Stimulated activated CD4-positive, alpha-beta T cell treated with anti-CD3 and anti-CD28 coated beads, Interleukin-4, amount 100 ng/mL, for 24 hours (primary cell): ENCODE results near the gene VIPR2.

Experiments used
- DNase-seq: peaks from one replicate; pipeline ENCODE4 v3.0.0-alpha.2; 2020

The VIPR2 gene

GRCh38 chr7:159118197-159118595, 26.5 kb downstream of the VIPR2 start:
- no peak for DNase-seq

- DNase-seq = no peak
These were observed 27.1 kb downstream of the VIPR2 start for GRCh38 chr7:159117366-159118196.

DNA sequence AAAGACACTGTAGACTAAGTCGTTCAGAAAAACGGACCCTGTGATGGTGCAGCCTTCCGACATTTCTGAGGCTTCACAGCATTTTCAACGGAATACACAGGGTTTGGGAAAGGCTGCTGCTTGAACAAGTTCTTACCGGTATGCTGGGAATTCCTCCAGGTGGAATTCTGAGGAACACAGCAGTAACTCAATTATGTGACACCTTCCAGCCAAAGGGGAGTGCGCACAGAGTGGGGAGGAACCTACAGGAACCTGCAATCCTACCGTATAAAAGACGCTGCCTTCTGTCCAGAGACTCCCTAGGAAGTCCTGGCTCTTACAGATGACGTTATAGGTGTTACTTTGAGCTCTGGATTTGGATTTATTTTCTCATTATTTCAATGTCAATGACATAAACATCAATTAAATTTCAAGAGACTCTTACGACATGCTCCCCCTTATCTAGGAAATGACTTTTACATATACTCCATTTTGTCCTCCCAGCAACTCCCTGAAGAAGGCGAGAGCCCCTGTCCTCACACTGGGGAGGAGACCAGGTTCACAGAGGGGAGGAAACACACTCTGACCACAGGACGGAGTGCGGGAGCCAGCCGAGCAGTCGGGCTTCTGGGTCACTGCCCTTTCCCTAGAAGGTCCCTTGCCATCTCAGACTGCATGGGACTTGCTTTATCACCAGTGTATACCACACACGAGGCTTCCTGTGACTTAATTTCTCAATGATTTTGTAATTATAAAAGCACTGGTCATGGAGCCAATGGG, 27.9 kb downstream of the VIPR2 start:
- no peak for DNase-seq

DNA sequence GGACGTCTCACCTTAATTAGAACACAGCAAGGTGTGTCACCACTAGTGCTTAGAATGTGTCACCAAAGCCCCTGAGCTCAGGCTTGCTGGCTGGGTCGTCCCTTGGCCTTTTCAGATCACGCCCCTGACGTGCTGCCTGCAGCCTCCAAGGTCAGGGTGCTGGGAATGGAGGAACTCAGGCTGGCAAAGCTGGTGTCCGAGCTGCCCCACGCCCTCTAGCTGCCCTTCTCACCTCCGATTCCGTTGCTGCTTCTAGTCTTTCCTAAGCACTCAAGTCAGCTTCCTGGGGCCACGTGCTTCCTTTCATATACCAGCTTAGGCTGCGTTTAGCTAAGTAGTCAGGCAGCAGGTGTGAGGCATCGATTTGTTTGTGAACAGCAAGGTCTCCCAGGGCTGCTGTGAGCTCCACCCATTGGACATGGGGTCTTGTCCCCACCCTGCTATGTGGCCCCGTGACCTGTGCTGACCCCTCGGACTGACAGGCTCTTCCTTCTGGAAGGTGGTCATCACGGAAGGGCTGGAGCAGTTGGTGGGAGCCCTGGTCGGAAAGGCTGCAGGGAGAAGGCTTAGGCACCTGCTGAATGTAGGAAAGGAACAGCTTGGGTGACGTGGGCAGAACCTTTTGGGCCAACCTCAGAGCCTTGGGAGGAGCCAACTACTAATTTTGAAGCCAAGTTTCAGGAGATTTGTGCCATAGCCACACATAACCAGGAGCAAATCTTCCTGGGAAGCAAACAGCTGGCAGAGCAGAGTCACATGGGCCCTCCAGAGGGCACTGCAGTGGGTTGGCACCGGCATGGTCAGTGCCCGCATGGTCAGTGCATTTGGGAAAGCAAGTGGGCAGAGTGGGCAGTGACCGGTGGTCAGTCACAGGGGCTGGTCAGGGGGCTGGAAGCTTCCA, 28.8 kb downstream of the VIPR2 start:
- DNase-seq = no peak

GRCh38 chr7:159114981-159115380, 29.7 kb downstream of the VIPR2 start:
- no peak for DNase-seq

DNA sequence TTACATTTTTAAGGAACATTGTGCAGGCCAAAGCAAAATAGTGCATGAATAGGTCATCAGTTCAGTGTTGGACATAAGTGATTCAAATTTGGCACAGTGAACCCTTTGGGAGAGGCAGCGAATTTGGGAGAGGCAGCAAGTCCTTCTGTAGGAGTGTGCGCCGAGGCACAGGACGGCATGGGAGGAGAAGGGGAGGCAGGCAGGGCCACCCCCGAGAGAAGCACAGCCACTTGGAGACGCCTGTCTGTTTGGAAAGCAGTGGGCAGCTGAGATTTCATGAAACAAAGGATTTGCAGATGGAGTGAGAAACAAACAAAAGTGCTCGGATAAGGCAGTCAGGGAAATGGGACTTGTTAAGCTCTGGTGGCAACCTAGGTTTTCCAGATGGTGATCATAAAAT, 30.6 kb downstream of the VIPR2 start:
- DNase-seq = no peak

DNA sequence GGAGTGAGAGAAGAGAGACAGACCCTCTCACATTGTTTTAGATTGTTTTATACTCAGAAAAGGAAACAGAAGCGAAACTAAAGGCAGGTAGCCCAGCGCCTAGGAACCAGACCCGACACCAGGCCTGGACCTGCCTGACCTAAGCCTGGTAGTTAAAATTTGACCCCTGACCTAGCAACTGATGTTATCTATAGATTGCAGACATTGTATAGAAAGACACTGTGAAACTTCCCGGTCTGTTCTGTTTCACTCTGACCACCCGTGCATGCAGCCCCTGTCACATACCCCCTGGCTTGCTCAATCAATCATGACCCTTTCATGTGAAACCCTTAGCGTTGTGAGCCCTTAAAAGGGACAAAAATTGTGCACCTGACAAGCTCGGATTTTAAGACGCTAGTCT, 31.6 kb downstream of the VIPR2 start:
- no peak for DNase-seq

DNA sequence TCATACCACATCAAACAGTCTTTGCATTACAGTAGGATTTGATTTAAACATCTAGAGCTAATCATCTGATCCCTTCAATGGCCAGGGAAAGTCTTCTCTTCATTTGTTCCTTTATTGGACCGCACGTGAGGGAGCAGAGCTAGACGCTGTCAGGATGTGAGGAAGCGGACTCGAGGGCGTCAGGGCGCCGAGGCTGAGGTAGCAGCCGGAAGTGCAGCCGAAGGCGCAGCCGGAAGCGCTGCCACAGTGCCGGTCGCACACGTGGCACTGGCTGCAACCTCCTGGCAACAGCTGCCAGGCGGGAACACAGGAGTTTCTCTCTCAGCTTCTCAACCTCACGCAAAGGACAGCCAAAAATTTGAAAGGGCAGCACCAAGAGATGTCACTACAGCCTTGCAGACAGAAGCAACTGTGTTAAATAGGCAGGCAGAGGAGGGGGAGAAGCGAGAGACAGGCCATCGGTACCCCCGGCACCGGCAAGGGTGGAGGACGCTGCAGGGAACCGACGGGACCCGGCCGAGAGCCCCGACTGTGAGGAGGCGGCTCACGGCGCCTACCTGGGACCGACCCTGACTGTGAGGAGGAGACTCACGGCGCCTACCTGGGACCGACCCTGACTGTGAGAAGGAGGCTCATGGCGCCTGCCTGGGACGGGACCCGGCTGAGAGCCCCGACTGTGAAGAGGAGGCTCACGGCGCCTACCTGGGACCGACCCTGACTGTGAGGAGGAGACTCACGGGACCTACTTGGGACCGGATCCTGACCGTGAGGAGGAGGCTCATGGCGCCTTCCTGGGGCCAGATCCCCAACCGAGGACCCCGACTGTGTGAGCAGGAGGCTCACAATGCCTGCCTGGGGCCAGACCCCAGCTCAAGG, 32.3 kb downstream of the VIPR2 start:
- no peak for DNase-seq

DNA sequence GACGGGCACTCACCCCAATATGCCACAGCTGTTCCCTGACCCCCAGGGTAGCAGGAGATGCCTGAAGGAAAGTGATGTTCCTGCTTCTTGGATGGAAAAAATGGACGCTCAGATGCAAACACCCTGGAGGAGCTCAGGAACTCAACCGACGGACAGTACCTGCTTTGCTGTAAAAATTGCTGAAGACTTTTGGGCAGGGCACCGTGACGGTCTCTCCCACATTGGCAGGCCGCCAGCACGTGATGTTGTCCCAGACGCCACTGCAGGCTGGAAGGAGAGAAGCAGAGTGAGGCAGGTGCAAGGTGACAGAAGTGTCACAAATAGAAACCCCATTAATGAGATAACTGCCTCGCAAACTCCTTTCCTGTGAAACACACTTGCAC, 35.0 kb downstream of the VIPR2 start:
- DNase-seq = no peak

DNA sequence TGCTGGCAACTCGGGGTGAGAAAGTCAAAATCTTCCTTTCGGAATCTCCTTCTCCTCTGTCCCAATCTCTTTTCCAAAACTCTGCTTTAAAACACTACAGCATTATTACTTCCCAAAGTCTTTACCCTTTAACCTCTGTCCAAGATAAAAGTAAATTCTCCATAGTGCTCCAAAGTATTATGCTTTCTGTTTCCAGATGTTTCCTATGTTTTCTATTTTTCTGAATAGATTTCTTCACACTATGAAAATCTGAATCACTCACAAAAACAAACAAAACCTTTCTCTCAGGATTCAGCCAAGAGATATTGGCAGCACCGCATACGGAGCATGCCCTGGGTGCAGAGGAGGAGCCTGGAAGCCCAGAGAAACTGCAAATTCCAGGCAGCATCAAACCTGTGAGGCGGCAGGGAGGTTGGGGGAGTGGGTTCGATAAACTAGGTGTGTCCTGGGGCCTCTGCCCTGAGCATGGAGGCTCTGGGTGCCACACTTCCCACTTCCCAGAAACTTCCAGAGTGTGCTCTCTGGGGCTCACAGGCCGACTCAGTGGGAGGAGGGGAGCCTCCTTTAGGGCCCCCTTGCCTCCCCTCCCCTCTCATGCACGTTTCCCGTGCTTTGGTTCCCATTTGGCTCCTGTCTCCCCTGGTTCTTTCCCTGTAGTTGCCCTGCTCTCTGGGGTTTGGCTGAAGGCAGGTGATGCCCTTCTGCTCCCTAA, 35.6 kb downstream of the VIPR2 start:
- DNase-seq = no peak

DNA sequence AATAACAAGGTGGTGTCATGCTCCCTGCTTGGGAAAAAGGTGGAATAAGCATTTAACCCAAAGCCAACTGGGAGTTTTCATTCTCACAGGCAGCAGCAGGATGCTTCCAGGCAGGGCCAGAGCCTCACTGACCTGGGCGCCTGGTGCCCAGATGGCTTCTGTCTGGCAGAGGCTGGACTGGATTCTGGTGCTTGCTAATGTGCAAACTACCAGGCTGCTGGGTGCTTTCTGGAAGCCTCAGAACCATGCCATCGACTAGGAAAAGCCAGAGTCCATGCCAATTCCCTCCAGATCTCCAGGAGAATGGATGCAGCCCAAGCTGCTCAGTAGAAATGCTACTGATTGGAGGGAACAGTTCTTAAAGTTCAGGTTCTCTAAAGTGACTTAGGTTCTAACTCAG, 36.2 kb downstream of the VIPR2 start:
- no peak for DNase-seq

DNA sequence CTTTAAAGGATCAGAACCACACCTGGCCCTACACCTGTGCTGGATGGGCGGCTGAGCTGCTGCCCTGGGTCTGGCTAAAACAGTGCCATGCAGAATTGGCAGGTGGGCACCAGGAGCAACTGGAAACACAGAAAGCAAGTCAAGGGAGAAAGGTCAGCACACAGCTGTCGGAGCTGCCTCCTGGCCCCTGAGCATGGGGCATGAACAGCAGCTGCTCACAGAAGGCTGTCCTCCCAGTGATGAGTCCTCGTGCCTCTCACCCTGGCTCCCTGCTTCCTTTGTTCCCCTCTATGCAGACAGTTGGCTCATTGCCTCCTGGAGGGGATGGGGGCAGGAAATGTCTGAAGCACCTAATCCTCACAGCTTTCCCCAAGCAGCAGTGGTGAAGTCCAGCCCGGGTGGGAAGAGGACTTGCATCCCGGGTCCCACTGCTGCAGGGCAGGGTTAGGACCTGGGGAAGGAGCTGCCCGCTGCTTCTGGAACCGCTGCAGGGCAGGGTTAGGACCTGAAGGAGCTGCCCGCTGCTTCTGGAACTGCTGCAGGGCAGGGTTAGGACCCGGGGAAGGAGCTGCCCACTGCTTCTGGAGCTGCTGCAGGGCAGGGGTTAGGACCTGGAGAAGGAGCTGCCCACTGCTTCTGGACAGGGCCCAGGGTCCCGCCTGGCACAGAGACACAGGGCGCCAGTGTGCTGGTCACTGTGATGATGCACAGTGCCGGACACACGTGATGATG, 37.3 kb downstream of the VIPR2 start:
- DNase-seq = no peak

DNA sequence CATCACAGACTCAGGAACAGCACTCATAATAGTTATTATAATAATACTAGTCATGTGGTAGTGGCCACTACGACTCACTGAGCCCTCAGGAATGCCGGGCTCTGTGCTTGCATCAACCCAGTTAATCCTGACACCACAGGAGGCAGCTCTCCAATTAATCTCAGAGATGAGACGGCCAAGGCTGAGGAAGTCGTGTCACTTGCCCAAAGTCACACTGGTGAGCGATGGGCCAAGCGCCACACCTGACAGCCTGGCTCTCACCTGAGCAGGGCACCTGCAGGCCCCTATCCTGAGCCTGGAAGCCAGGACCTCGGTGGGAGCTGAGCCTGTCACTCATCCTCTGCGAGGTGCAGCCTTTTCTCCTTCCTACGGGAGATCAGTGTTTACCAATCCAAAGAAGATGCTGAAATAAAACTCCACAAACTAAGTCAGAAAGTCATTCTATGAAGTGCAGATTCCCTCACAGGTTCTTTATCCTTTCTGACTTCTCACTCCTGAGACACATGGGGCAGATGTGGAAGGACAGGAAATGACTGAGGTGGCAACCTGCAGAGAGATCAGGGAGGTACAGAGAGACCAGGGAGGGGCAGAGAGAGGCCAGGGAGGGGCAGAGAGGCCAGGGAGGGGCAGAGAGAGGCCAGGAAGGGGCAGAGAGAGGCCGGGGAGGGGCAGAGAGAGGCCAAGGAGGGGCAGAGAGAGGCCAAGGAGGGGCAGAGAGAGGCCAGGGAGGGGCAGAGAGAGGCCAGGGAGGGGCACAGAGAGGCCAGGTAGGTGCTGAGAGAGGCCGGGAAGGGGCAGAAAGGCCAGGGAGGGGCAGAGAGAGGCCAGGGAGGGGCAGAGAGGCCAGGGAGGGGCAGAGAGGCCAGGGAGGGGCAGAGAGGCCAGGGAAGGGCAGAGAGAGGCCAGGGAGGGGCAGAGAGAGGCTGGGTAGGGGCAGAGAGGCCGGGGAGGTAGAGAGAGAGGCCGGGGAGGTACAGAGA, 38.5 kb downstream of the VIPR2 start:
- no peak for DNase-seq

DNA sequence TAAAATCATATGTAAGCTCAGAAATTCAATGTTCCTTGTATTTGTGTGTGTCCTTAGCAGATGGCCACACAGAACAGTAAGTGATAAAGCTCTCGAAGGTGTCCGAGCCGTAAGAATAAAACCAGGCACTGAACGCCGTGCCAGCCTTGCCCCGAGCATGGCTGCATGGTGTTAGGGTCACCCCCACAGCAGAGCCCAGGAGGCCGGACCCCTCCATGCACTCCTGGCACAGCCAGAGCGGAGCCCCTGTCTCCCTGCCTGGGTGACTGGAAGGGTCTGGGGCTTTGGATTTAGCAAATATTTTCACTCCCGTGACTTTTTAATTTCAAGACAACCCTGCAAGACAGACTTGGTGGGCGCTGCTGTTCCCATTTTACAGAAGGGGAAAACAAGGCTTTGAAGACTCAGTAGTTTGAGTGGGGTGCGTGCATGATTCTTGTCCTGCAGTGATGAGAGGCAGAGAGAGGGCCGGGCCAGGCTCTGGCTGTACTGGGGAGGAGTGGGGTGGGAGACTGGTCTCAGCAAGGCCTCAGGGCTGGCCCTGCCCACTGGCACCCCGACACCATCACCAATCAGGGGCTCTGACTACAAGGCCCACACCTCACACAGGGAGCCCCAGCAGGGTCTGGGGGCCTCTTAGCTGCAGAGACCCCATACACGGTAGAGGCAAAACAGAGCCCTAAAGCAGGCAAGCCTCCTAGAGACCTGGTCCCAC, 39.4 kb downstream of the VIPR2 start:
- no peak for DNase-seq

DNA sequence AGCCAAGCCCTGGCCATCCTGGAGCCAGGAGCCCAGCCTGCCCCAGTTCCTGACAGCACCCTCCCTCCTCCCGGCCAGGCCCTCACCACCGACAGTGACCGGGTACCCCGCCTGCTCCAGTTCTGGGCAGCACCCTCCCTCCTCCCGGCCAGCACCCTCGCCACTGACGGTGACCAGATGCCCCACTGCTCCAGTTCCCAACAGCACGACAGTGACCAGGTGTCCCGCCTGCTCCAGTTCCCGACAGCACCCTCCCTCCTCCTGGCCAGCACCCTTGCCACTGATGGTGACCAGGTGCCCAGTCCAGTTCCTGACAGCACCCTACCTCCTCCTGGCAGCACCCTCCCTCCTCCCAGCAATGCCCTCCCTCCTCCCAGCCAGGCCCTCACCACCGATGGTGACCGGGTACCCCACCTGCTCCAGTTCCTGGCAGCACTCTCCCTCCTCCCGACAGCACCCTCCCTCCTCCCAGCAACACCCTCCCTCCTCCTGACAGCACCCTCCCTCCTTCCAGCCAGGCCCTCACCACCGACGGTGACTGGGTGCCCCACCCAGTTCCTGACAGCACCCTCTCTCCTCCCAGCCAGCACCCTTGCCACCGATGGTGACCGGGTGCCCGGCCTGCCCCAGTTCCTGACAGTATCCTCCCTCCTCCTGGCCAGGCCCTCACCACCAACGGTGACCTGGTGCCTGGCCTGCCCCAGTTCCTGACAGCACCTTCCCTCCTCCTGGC, 40.3 kb downstream of the VIPR2 start:
- DNase-seq = no peak

DNA sequence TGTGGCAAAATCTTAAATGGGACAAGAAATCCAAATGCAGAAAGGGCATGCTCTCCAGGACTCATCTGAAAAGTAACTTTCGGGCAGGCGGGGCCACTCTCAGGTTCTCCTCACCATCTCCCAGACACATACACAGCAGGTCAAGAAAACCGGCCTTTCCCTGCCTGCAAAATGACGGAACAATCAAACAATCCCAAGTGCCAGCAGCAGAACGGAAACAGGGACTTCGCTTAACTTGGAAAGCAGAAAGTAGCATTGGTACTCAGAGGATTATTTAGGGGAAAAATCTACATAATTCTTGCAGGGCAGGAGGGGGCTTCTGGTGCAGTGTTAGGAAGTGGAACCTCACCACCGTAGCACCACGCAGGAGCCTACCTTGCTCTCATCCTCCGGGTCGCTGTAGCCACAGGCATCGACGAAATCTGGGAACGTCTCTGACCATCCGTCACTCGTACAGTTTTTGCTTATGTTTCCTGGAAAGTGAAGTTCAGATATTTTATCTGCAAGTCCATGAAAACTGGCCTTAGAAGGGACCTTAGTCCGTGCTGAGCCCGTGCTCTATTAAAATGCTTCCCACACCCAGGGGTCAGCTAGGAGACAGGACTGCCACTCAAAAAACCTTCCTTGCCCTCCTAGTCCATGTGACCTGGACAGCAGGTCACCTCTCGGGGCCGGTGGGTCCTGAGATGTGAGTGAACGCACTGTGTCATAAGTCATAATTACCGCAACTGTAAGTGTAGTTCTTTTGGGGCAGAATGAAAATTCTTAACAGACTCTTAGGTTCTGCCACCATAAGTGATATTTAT, 41.1 kb downstream of the VIPR2 start:
- DNase-seq = no peak

GRCh38 chr7:159102681-159103381, 41.8 kb downstream of the VIPR2 start:
- no peak for DNase-seq
